NCI-H2107 treated with DMSO at 0.1 percent for 48 hours (cell line): ENCODE measurements around the gene MIA2.
"Not testable (repeated sequence)": the region's sequence is repeated elsewhere in the genome, so short reads cannot be mapped to it uniquely, and the experiment has no call there.

Experiments used
- DNase-seq: peaks from one replicate; lab custom pipeline; 2025; ENCODE audit not compliant: unreplicated experiment; lab: John Stamatoyannopoulos, UW

Gene MIA2

DNA sequence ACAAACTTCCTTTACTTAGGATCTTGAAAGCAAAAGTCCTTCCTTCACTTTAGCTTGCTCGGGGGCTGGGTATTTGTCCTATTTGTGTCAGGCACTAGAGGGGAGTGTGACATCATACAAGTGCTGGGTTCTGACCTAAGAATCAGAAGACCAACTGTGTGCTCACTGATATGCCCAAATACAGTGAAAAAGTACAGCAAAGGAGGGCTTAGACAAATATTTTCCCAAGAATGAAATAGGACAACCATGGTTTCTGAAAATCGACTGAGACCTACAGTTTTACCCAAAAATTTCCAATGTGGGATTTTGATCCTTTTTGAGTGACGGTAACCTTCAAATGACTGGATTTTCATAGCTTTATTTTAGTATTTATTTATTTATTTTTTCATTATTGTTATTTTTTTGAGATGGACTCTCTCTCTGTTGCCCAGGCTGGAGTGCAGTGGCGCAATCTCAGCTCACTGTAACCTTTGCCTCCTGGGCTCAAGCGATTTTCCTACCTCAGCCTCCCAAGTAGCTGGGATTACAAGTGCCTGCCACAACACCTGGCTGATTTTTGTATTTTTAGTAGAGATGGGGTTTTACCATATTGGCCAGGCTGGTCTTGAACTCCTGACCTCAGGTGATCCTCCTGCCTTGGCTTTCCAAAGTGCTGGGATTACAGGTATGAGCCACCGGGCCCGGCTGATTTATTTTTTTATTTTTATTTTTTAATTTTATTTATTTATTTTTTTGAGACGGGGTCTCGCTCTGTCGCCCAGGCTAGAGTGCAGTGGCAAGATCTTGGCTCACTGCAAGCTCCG, 1.8 kb upstream of the MIA2 start:
- DNase-seq = peak; percentile 15

DNA sequence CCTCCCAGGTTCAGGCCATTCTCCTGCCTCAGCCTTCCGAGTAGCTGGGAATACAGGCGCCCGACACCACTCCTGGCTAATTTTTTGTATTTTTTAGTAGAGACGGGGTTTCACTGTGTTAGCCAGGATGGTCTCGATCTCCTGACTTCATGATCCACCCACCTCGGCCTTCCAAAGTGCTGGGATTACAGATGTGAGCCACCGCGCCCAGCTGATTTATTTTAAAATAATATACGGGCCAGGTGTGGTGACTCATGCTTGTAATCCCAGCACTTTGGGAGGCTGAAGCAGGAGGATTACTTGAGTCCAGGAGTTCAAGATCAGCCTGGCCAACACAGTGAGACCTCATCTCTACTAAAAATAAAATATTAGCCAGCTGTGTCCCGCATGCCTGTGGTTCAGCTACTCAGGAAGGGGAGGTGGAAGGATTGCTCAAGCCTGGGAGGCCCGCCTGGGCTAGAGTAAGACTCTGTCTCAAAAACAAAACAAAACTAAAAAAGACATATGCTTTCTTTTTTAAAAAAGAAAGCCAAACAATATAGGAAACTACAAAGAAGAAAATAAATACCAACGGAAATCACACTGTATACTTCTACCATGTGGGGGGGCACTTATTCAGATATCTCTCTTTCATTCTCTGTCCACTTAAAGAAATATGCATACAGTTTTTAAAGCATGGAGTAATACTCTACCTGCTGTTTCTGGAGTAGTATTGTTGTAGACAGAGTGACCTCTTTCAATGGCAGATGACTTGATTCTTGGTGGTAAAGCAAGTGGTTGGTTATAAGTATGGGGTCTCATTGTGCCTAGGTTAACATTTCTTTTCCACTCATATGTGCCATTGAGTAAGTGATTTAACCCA, 930 bp upstream of the MIA2 start:
- no peak for DNase-seq

GRCh38 chr14:39234986-39235385, 1.3 kb downstream of the MIA2 start:
- not testable (repeated sequence) for DNase-seq

DNA sequence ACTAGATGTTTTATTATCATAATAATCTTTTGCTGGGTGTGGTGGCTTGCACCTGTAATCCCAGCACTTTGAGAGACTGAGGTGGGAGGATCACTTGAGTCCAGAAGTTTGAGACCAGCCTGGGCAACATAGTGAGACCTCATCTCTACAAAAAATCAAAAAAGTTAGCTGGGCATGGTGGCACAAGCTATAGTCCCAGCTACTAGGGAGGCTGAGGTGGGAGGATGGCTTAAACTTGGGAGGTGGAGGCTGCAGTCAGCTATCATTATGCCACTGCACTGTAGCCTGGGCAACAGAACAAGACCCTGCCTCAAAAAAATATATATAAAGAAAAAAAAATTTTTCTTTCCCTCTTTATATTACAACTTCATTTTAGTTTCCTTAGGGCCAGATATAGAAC, 1.8 kb downstream of the MIA2 start:
- not testable (repeated sequence) for DNase-seq

DNA sequence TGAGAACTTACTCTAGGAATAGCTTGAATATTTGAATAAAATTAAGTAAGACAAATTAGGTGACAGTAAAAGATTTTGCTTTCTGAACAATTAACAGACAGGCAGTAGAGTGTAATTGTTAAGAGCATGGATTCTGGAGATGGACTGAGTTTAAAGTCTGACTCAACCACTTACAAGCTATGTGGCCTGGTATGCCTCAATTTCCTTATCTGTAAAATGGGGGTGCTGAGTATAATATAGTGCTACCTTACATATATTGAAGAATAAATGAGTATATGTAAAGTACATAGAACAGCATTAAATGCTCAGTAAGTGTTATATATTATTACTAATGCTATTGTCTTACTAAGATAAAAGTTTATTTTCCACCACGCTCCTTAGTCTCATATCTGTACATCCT, 7.1 kb downstream of the MIA2 start:
- no peak for DNase-seq

GRCh38 chr14:39241637-39242036, 7.9 kb downstream of the MIA2 start:
- no peak for DNase-seq

DNA sequence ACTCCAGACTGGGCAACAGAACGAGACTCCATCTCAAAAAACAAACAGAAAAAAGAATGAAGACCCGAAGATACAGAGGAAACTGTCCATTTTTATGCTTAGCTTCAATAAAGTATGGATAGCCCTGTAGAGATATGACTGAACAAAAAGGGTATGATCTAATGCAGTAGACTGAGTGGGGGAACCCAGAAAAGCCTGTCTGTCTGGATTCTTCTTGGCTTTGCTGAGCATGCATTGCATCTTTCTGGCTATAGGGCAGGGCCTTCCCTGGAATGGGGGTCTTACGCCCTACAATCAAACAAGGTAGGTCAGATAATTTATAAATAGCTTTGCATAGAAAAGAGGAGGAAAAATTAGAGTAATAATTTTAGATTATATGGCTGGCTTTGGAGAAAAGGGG, 10.1 kb downstream of the MIA2 start:
- DNase-seq = no peak

DNA sequence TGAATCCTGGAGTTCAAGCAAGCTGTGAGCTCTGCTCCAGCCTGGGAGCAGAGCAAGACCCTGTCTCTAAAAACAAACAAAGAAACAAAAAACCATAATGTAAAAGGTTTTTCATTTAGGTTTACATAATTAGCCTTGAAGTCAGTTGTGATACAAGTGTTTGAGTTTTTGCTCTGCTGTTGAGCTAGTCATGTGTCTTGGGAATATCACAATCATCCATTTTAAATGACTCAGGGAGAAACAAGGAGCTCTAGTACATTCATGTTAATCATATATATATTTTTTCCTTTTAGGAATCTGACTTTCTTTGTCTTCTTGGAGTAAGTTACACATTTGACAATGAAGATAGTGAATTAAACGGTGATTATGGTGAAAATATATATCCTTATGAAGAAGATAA, 12.9 kb downstream of the MIA2 start:
- DNase-seq = no peak

DNA sequence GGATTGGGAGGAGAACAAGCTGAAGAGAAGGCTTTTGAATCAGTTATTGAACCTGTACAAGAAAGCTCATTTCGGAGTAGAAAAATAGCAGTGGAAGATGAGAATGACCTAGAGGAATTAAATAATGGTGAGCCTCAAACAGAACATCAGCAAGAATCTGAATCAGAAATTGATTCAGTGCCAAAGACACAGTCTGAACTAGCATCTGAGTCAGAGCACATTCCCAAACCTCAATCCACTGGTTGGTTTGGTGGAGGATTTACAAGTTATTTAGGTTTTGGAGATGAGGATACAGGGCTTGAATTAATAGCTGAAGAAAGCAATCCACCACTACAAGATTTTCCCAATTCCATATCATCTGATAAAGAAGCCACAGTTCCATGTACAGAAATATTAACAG, 13.5 kb downstream of the MIA2 start:
- DNase-seq = no peak

DNA sequence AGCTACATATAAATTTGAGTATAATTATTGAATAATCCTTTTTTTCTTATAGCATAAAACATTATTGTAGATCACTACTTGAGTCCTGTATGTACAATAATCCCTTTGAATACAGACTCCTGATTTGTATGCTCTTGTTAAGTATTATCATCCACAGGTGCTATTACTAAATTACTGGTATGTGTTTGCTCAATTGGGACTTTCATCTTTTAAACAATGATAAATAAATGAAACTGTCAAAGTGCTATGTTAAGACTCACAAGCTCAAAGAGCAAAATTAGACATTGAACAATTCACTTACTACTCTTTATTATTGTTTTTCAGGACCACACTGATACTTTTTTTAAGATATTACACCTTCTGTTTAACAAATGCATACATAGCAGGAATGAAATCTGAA, 17.8 kb downstream of the MIA2 start:
- DNase-seq = no peak

- DNase-seq = not testable (repeated sequence)
Measured at GRCh38 chr14:39257388-39257787, 23.7 kb downstream of the MIA2 start.

DNA sequence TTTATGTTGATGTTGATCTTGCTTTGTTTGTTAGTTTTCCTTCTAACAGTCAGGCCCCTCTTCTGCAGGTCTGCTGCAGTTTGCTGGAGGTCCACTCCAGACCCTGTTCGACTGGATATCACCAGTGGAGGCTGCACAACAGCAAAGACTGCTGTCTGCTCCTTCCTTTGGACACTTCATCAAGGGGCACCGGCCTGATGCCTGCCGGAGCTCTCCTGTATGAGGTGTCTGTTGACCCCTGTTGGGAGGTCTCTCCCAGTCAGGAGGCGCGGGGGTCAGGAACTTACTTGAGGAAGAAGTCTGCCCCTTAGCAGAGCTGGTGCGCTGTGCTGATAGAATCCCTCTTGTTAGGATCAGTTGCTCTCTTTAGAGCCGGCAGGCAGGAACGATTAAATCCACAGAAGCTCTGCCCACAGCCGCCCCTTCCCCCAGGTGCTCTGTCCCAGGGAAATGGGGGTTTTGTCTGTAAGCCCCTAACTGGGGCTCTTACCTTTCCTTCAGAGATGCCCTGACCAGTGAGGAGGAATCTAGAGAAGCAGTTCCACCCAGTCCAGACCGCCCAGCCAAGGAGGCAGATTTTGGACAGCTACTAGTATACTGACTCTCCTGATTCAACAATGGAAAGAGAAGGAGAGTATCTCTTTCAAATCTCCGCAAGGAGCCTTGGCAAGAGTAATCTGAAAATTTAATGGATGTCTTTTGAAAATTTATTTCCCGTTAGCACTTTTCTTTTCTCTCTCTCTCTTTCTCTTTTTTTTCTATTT, 25.2 kb downstream of the MIA2 start:
- no peak for DNase-seq

DNA sequence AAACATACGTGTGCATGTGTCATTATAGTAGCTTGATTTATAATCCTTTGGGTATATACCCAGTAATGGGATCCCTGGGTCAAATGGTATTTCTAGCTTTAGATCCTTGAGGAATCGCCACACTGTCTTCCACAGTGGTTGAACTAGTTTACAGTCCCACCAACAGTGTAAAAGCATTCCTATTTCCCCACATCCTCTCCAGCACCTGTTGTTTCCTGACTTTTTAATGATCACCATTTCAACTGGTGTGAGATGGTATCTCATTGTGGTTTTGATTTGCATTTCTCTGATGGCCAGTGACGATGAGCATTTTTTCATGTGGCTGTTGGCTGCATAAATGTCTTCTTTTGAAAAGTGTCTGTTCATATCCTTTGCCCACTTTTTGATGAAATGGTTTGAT, 26.4 kb downstream of the MIA2 start:
- not testable (repeated sequence) for DNase-seq

DNA sequence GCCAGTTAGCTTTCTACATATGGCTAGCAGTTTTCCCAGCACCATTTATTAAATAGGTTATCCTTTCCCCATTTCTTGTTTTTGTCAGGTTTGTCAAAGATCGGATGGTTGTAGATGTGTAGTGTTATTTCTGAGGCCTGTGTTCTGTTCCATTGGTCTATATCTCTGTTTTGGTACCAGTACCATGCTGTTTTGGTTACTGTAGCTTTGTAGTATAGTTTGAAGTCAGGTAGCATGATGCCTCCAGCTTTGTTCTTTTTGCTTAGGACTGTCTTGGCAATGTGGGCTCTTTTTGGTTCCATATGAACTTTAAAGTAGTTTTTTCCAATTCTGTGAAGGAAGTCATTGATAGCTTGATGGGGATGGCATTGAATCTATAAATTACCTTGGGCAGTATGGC, 28.5 kb downstream of the MIA2 start:
- not testable (repeated sequence) for DNase-seq

DNA sequence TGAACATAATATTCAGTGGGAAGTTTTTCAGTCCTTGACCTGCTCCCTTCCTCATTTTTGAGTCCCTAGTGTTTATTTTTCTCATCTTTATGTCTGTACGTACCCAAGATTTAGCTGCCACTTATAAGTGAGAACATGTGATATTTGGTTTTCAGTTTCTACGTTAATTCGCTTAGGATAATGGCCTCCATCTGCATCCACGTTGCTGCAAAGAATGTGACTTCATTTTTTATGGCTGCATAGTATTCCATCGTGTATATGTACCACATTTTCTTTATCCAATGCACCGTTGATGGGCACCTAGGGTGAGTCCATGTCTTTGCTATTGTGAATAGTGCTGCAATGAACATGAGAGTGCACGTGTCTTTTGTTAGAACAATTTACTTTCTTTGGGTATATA, 30.3 kb downstream of the MIA2 start:
- no peak for DNase-seq

DNA sequence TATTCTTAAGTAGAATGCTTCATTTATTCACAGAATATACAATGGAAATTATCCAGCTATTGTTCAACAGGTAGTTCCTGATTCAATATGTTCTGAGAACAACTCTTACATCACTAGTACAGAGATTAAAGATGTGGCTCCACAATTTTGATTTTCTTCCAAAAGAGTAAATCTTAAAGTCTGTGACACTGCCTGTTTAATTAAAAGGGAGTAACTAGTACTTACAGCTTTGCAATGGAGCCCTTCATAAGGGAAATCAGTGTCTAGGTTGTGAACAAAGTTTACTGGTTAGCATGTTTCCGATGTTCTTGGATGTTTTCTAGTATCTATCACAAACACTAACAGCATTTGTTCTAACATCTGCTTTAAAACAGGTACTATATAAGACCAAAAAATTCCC, 30.8 kb downstream of the MIA2 start:
- DNase-seq = no peak

DNA sequence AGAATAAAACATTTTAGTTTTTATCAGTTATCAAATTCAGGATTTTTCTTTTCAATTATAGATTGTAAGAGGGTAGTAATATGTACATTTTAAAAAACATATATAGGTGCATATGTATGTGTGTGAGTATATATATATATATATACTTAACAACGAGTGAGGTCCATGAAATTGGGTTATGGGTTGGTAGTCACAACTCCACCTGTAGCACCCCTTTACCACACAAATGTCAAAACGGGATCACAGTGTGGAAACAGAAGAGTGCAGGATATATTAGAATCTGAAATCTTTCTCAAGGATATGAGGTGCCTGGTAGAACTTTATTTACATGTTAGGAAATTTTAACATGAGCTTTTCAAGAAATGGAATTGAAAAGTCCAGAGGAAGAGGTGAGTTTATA, 31.3 kb downstream of the MIA2 start:
- peak; percentile 16 for DNase-seq

DNA sequence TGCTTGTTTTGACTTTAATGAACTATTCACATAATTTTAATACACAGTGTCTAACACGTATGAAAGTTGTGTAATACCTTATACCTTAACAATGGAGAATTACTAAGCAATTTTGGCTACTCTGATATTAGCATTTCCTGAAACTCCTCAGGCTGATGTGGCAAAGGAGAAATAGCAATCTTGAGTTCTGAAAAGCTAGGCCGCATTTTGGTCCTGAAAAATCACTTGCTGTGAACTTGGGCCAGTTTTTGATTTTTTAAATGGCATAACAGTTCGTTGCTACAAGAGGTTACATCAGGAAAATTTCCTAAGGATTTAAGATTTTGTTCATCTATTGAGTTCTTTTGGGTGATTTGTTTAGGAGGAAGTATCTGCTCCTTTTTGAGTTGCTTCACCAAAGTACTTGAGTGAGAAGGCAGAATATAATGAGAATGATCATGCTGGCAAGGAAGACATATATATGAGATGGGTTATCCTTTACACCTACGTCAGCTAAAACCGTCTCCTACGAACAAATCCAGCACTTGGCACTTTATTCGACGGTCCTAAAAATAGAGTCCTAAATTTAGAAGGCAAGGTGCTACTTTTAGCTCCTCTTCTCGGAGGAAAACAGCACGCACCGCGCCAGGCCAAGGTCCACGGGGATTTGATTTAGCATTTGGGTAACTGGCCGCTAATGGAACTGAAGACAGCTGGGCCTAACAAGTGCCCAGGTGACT, 32.2 kb downstream of the MIA2 start:
- no peak for DNase-seq

DNA sequence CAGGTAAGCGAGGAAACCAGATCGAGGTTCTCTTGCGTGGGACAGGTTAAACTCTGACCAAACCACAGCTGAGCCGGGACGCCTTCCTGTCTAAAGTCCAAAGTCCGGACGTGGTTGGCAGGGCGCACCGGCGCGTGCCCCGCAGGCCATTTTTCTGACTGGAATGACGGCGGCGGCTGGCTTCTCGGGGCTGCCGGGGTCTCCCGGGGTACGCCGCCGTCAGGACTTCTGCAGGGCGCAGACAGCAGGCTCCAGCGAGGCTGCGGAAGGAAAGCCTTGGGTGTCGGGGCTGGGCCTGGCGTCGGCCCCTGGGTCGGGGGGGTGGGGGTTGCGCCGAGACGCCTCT, 32.8 kb downstream of the MIA2 start:
- no peak for DNase-seq

DNA sequence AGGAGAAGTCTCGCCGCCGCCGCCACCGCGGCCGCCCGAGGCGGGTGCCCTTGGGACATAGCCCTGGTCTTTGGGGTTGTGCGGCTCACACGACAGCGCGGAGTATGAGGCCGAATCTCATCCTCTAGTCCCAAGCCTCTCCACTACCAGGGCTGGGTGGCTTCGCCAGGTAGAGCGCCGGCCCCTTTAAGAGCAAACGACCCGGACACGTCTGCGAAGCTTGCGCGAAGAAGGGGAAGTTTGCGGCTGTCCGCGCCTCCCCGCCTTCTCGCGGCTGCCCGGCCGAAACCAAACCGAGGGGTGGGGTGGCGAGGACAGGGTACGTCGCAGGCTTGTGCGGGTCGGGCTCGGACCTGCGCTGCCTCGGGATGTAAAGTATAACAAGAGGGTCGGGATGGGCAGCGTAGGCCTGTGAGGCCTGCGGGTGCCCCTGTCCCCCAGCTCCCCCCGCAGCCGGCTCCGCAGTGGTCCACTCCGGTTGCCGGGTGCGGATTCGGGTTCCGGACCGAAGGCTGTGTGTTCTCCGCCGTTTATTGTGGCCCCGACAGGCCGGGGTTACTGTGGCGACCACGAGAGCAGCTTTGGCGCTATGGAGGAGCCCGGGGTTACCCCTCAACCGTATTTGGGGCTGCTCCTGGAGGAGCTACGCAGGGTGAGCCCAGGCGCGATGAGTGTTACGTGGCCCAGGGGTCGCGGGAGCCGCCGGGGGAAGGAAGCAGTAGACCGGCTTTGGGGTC, 33.3 kb downstream of the MIA2 start:
- DNase-seq = peak; percentile 41
